ENCODE results near the gene SLC38A8.

- TF ChIP-seq CTCF (conservative IDR thresholded peaks at IDR 0.05; ENCODE audit: low read length) (no peak), EZH2phosphoT487 (IDR thresholded peaks at IDR 0.05; ENCODE audit: borderline replicate concordance, low read depth, low read length) (no peak)
Measured at GRCh38 chr16:83963277-83964119, 79.1 kb downstream of the SLC38A8 start.

All from OCI-LY7 (cell line).